Ovary (tissue), 3 donors: ENCODE results near the gene CHKB.

ENCODE experiments used
- EP300 ChIP-seq: sonication (generic); formaldehyde crosslinking; IDR thresholded peaks from one replicate; pipeline ENCODE4 v1.6.1; 2017; ENCODE audit warnings: antibody characterized with exemption
- POLR2A ChIP-seq: fragments of 450-650 bp; IDR thresholded peaks from one replicate; pipeline ENCODE4 v1.6.1; 2017; ENCODE audit warnings: antibody characterized with exemption, mild to moderate bottlenecking, moderate library complexity
- TF ChIP-seq, protein P1 (sequence below), 3 donors: fragments of 450-650 bp in 2 of 3; fragments of 200-600 bp in 1 of 3; IDR thresholded peaks; one replicate each; pipeline versions ENCODE4 v1.5.1 to v1.8.0; 2016 to 2022; ENCODE audit warnings: antibody characterized with exemption in 3 of 3, mild to moderate bottlenecking in 1 of 3
- donor health status: DM: no; HTN: no; CAD: no.

DNA sequence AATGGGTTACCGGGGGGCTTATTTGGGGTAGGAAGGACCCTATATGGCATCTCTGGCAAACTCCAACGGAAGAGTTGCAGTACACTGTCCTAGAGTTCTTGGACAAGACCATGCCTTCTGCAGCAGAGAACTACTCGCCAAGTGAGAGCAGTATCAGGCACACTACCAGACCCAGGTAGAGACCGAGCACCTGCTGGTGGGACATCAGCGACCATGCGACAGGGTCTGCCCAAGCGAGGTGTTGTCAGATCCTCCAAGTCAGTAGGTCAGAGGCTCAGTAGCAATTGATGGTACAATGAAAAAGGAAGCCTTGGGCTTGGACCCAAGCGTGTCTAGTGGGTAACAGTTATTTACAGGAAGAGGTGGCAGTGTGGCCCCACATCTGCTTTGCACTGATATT, 3.1 kb upstream of the CHKB start:
- TF ChIP-seq, protein P1, sequence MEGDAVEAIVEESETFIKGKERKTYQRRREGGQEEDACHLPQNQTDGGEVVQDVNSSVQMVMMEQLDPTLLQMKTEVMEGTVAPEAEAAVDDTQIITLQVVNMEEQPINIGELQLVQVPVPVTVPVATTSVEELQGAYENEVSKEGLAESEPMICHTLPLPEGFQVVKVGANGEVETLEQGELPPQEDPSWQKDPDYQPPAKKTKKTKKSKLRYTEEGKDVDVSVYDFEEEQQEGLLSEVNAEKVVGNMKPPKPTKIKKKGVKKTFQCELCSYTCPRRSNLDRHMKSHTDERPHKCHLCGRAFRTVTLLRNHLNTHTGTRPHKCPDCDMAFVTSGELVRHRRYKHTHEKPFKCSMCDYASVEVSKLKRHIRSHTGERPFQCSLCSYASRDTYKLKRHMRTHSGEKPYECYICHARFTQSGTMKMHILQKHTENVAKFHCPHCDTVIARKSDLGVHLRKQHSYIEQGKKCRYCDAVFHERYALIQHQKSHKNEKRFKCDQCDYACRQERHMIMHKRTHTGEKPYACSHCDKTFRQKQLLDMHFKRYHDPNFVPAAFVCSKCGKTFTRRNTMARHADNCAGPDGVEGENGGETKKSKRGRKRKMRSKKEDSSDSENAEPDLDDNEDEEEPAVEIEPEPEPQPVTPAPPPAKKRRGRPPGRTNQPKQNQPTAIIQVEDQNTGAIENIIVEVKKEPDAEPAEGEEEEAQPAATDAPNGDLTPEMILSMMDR (IDR thresholded peaks at IDR 0.05) = no peak
- no peak for TF ChIP-seq POLR2A
- TF ChIP-seq EP300 = no peak
